Amniotic stem cell (primary cell): ENCODE data around the gene EML5.

ENCODE experiments used
- DNase-seq: peaks from one replicate; lab custom pipeline; 2025; lab: John Stamatoyannopoulos, UW

EML5 gene

DNA sequence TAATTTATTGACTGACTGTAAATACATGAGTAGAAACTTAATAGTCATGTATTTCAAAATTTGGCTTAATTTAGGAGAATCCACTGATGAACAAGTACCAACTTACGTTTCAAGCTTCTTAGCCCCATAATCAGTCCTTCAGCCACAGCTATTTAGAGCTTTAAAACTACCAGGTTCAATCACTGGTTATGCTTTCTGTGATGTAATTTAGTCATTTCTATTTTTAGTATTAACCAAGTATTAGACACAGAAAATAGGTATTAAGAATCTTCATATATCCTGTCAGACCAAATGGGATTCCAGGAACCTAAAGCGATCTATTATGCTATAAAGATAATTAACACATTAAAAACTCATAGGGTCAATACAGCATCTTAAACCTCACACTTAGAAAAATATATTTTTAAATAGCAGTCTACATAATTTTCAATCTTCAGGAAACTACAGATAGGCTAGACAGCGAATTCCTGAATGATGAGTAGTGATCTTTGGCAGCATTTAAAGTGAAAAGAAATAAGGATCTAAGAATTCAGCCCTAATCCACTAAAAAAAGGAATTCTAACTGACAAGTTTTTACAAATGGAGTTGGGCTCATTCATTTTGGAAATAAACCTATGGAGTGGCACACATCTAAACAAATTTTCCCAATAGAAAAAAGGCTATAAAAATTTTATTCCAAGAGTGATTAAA lies 178.4 kb downstream of the EML5 start:
- DNase-seq = peak; percentile 45

GRCh38 chr14:88613552-88614010 lies 179.2 kb downstream of the EML5 start:
- no peak for DNase-seq

GRCh38 chr14:88612981-88613380 lies 179.8 kb downstream of the EML5 start:
- DNase-seq = no peak

DNA sequence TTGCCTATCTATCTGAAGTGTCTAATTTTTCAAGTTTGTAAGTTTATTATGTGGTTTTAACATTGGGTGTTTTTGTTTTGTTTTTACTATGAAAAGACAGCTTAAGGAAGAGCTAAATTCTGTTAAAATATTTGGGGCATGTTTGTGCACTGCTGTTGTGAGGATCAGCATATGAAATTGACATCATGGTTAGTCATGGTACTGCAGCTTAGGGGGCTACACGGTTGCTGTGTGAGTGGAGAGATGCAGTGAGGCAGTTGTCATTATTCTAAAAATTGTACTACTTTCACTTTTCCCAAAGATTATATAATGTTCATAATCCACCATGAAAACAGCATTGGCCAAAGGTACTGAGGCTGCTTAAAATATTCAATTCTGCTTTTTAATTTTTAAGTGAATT lies 180.9 kb downstream of the EML5 start:
- DNase-seq = no peak

GRCh38 chr14:88607829-88608228 lies 184.9 kb downstream of the EML5 start:
- DNase-seq = no peak

DNA sequence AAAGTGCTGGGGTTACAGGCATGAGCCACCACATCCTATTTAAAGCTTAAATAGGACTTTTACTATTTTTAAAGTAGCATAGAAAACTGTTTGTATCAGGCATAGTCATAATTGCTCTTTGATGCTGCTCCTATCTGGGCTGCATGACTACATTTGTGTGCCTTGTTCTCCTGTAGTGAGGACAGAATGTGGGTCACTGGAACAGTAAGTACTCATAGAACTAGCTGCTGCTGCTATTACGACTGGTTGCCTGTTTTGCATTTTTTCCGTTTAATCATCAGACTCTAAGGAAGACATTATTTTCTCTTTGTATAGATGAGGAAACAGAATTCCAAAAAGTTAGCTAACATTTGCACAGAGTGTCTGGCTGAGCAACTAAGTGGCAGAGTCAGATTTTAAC lies 187.2 kb downstream of the EML5 start:
- no peak for DNase-seq

DNA sequence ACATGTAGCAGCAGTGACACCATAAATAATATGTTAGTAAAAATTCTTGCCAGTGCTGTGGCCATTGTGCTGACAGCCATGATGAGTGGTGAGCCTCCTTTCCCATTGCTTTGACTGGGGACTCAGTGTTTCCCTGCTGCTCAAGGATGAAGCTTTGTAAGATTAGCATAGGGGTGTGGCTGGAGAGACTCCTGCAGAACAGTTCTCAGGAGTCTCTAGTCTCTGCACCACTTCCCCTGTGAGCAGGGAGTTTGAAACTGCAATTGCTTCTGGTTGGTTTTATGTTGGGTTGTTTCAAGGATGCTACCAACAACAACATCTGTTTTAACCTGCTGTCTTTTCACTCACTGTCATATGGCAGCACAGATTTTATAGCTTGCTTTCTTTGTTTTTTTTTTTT lies 188.5 kb downstream of the EML5 start:
- no peak for DNase-seq

DNA sequence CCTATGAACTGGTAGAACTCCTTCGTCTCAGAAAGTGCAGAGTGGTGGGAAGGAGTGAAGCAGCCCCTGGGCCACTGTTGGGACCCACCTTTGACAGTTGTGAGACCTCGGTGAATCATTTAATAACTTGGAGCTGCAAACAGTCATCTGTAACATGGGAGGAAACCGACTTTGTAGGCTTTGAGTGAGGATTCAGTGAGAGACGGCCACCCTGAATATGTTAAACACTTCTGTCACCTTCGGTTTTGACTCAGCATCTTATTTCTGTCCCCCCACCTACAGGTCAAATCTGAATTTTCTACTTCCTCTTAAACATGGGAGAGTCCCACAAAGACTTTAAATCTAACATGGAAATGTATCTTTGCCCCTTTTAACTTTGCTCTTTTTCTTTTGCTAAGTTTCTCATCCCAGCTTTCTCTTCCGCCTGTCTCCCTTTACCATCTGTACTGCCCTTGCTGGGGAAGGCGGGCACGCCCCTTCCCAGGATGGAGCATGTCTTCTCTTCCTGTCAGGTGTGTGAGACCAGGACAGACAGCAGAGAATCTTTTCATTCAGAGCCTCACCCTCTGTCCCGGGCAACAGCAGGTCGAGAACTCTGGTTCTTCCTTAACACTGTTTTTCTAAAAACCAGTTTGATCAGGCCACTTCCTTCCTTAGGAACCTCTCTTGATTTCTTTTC lies 192.9 kb downstream of the EML5 start:
- DNase-seq = no peak

- DNase-seq = no peak
Measured at GRCh38 chr14:88599326-88599725, 193.4 kb downstream of the EML5 start.

DNA sequence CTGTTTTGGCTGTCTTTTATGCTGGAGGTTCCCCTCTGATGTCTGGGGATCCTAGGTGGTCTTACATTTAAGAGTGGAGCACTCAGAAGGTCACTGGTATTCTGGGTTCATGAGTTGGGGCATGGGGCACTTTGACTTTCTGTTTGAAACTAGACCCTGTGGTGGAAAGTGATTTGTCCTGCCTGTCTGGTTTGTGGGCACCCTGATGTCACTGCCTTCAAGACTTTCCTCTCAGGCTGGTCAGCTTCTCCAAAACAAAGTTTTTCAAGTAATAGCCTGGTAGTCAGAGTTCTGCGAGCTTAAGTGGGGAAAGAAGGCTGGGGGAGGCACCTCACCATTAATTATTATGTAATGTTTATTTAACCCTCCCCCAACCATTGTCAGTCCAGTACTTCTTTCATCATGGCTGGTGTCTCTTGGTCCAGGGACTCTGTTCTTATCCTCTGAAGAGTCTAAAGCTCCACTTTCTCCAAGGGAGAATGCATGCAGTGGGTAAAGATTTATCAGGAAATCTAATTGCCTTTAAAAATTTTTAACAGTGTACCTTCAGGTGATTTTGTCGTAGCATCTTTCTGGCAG lies 194.6 kb downstream of the EML5 start:
- DNase-seq = no peak

- DNase-seq = no peak
Measured at GRCh38 chr14:88597601-88598000, 195.2 kb downstream of the EML5 start.

DNA sequence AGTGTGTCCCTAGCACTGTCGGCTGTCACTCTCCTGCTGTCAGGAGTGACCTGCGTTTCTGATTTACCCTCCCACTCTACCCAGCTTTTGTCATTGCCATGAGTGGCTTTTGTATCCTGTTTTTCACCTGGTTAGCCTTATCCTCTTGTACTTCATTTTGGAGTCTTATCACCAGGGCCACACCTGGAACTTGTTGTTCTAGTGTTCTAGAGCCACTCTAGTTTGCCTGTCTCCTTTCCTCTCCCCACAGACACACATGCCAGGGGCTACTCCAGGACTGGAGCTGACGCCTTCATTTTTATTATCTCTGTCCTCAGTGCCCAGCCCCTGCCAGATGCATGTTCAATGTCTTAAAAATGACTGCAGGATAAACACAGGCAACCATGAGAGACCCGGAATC lies 195.7 kb downstream of the EML5 start:
- no peak for DNase-seq

DNA sequence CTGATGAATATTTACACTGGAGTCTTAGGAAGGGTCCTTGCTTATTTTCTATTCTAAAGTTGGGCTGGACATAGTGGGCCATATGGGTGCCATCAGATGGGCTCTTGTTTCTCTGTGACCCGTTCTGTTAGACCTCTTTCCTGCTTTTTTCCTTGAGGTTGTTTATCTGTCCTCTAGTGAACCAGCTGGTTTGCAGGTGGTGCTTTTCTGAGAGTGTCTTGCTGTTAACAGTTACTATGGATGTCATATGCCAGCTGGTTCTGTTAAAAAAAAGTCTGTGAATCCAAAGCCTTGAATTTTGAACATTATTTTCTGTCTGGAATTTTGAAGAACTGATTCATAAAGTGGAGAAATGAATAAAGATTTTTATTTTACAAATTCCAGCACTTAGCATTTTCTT lies 200.7 kb downstream of the EML5 start:
- no peak for DNase-seq

DNA sequence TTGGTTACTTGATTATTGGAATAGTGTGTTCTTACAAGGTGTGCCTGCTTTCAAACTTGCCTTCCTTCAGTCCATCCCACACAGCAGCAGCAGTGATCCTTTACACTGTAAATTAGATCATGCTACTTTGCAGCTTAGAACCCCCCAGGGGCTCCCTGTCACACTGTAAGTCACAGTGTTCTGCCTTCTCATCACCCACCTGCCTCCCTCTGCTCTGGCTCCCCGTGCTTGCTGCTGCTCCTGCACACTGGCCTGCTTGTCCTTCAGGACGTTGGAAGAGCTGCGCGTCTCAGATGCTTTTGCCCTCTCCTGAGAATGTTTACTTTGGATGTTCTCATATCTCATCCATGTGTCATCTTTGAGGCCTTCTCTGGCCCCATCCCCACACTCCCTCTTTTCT lies 202.6 kb downstream of the EML5 start:
- DNase-seq = no peak

GRCh38 chr14:88588081-88588480 lies 204.7 kb downstream of the EML5 start:
- DNase-seq = no peak

- DNase-seq = no peak
Measured at GRCh38 chr14:88584451-88584850, 208.3 kb downstream of the EML5 start.

- DNase-seq = no peak
Measured at GRCh38 chr14:88576222-88576621, 216.5 kb downstream of the EML5 start.

DNA sequence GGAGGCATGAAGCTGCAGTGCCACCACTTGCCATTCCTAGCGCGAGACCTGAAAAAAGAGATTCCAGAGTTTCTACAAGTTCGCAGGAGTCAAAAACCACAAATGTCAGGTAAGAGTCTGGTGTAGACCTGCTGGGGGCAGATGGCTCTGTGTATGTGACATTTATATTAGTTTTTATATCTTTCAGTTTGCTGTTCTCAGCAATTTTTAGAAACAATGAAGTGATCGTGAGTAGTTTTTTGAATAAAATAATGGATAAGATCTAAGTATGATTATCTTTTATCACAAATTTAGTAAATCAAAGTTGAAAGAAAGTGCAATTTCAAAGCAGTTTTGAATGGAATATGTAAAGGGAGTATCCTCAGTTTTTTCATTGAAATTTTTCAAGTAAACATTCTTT lies 220.6 kb downstream of the EML5 start:
- no peak for DNase-seq

GRCh38 chr14:88568196-88568595 lies 224.6 kb downstream of the EML5 start:
- DNase-seq = no peak

- no peak for DNase-seq
Measured at GRCh38 chr14:88565427-88565826, 227.3 kb downstream of the EML5 start.

- no peak for DNase-seq
Measured at GRCh38 chr14:88563845-88564244, 228.9 kb downstream of the EML5 start.

GRCh38 chr14:88562831-88563686 lies 229.7 kb downstream of the EML5 start, which contains the start of gene ZC3H14:
Gene ZC3H14, plus strand, starts transcription at chr14:88563037. Its CDS starts 97 bp downstream, at chr14:88563134.
- DNase-seq = peak; percentile 71

DNA sequence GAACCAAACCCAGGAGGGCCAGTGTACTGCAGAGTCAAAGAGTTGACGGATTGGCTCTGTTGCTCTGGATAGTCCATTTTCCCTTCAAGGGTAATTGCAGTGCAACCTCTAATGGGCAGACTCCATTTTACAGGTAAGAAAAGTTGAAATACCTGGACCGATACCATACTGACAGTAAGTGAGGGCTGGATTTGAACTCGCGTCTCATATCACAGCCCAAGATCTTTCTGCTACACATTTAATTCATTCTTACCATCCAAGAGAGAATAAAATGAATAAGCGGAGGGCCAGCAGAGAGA lies 230.3 kb downstream of the EML5 start:
- DNase-seq = no peak
